Adipocyte (in vitro differentiated cells): ENCODE measurements around the gene TMEM200B.
A peak's percentile ranks its signal among the peaks of the same experiment; 100 is the strongest.
"Not testable (repeated sequence)": the region's sequence is repeated elsewhere in the genome, so short reads cannot be mapped to it uniquely, and the experiment has no call there.

Experiments
- DNase-seq: peaks from one replicate; pipeline ENCODE4 v3.0.0-alpha.2; 2015; ENCODE audit warnings: low read depth
- H3K27me3 ChIP-seq: replicated peaks from 2 replicates; pipeline ENCODE4 v1.7.0; 2013; ENCODE audit warnings: mild to moderate bottlenecking, low read length, moderate library complexity; ENCODE audit not compliant: control insufficient read depth, insufficient read depth
- H3K36me3 ChIP-seq: 2 replicates; pipeline ENCODE4 v1.7.0; 2013; ENCODE audit warnings: low read length, mild to moderate bottlenecking, moderate library complexity; ENCODE audit not compliant: control insufficient read depth, insufficient read depth, severe bottlenecking
- H3K4me1 ChIP-seq: 2 replicates; pipeline ENCODE4 v1.7.0; 2013; ENCODE audit warnings: mild to moderate bottlenecking, low read length, moderate library complexity; ENCODE audit not compliant: control insufficient read depth, insufficient read depth
- H3K4me3 ChIP-seq: 2 replicates; pipeline ENCODE4 v1.7.0; 2013; ENCODE audit warnings: mild to moderate bottlenecking, low read length, moderate library complexity
- H3K9ac ChIP-seq: 2 replicates; pipeline ENCODE4 v1.7.0; 2013; ENCODE audit warnings: mild to moderate bottlenecking, low read length, moderate library complexity
- H3K9me3 ChIP-seq: 2 replicates; pipeline ENCODE4 v1.7.0; 2013; ENCODE audit warnings: mild to moderate bottlenecking, low read length, moderate library complexity; ENCODE audit not compliant: control insufficient read depth

TMEM200B gene

DNA sequence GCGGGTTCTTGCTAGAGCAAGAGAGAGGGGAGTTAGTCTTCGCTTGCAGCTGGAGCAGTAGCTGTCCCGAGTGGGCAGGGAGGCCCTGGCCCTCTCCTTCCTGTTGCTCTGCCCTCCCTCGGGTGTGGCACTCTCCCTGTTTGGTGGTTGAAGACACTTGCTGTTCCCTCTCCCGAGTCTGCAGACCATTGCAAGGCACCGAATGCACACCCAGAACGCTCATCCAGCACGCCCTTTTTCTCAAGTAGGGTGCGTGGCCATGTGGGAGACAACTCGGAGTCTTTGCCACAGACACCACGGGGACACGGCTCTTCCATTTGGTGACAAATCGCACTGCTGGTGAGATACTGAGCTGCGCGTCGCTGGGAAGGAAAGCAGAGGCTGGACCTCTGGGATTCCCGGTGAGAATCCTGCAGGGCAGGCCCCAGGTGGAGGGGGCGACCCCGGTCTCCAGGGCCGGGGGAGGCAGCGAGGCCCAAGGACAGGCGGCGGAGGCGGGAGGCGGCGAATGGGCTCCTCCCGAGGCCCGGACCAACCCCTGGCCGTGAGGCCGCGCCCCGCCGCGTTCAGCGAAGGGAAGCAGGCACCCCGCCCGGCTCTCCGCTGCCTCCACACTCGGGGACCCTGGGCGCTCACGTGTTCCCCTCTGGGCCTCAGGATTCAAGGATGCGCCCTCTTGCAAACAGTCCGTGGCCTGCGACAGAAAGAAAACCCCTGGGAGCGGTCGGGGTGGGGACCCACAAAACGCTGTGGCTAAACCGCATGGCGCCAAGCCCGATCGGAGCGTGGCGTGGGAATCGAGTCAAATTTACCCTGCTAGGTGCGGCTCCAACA lies 10.4 kb upstream of the TMEM200B start:
- no peaks in the 10 kb centered on the region for H3K4me1 ChIP-seq
- H3K4me3 ChIP-seq: no peak overlapping the region
- H3K27me3 ChIP-seq: no peaks in the 10 kb centered on the region
- no peaks in the 10 kb centered on the region for H3K9me3 ChIP-seq
- DNase-seq: no peak
- H3K9ac ChIP-seq: no peak overlapping the region
- H3K36me3 ChIP-seq: no peaks in the 10 kb centered on the region

DNA sequence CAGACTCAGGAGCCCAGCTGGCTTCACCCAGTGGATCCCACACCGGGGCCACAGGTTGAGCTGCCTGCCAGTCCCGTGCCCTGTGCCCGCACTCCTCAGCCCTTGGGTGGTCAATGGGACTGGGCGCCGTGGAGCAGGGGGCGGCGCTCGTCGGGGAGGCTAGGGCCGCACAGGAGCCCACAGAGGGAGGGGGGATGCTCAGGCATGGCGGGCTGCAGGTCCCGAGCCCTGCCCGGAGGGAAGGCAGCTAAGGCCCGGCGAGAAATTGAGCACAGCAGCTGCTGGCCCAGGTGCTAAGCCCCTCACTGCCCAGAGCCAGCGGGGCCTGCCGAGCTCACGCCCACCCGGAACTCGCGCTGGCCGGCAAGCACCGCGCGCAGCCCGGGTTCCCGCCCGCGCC lies 7.4 kb upstream of the TMEM200B start:
- not testable (repeated sequence) for H3K36me3 ChIP-seq, H3K4me3 ChIP-seq, H3K9me3 ChIP-seq, H3K9ac ChIP-seq, H3K27me3 ChIP-seq, DNase-seq, H3K4me1 ChIP-seq

DNA sequence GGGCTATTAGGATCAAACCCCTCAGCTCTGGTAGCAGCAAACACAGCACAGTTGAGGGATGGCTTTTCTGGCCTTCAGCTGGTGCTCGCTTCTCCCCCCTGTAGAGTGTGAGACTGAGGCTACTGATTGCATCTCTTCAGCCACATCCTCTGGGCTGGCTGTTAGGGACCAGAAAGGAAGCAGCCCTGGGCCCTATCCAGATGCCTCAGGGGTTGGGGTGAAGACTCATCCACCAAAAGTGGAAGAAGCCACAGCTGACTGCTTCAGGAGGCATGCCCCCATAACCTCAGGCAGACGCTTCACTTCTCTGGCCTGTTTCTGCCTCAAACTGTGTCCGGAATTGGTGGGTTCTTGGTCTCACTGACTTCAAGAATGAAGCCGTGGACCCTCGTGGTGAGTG lies 6.2 kb upstream of the TMEM200B start:
- Histone ChIP-seq H3K9ac (no peak overlapping the region), H3K4me1 (peaks cover 2% of the 10 kb centered on the region), H3K4me3 (no peak overlapping the region), H3K27me3 (no peaks in the 10 kb centered on the region), H3K36me3 (no peaks in the 10 kb centered on the region), H3K9me3 (no peaks in the 10 kb centered on the region)
- no peak for DNase-seq

DNA sequence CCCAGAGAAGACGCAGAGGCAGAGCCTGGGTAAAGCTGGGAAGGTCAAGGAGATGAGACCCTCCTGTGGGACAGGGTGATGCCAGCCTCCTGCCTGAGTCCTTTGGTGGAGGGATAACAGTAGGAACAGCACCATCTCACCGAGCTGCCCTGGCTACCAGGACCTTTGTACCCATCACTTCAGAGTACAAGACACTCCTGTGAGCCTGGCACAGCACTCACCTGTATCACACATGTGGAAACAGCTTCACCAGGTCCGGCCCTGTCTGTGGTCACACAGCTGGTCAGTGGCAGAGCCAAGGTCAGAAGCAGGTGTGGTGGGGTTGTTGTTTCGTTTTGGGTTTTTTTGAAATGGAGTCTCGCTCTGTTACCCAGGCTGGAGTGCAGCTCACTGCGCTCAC lies 5.0 kb upstream of the TMEM200B start:
- Histone ChIP-seq H3K9me3 (no peaks in the 10 kb centered on the region), H3K36me3 (no peaks in the 10 kb centered on the region), H3K4me3 (no peak overlapping the region), H3K9ac (no peak overlapping the region), H3K4me1 (peaks cover 3% of the 10 kb centered on the region), H3K27me3 (no peaks in the 10 kb centered on the region)
- no peak for DNase-seq

DNA sequence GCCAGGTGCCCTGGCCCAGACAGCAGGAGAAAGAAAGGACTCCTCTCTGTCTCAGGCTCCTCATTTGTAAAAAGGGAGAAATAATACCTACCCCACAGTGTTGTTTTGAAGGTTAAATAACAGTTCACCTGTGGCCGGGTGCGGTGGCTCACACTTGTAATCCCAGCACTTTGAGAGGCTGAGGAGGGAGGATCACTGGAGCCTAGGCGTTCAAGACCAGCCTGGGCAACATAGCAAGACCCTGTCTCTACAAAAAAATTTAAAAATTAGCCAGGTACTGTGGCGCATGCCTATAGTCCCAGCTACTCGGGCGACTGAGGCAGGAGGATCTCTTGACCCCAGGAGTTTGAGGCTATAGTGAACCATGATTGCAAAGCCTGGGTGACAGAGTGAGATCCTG lies 2.5 kb upstream of the TMEM200B start:
- no peaks in the 10 kb centered on the region for H3K27me3 ChIP-seq
- H3K4me3 ChIP-seq: no peak overlapping the region
- no peaks in the 10 kb centered on the region for H3K36me3 ChIP-seq
- no peak for DNase-seq
- H3K4me1 ChIP-seq: peaks cover 9% of the 10 kb centered on the region
- no peak overlapping the region for H3K9ac ChIP-seq
- H3K9me3 ChIP-seq: no peaks in the 10 kb centered on the region

DNA sequence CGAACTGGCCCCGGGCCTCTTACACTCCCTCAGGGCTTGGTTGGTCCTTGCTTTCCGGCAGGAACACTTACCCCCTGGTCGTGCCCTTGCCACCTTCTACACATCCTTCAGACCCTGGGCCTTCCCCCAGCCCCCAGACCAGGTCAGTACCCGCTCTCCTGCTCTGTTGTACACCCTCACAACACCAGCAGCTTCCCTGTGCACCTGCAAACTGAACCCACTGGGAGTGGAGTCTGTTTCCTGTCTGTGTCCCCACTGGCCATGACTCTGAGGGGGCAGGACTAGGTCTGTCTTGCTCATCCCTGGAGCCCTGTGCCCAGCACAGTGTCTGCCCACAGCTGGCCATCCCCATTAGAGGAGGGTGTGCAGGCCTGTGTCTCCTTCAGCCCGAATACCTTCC lies 2.1 kb upstream of the TMEM200B start:
- Histone ChIP-seq H3K36me3 (no peaks in the 10 kb centered on the region), H3K4me1 (peaks cover 9% of the 10 kb centered on the region), H3K27me3 (no peaks in the 10 kb centered on the region), H3K4me3 (no peak overlapping the region), H3K9ac (no peak overlapping the region), H3K9me3 (no peaks in the 10 kb centered on the region)
- no peak for DNase-seq

DNA sequence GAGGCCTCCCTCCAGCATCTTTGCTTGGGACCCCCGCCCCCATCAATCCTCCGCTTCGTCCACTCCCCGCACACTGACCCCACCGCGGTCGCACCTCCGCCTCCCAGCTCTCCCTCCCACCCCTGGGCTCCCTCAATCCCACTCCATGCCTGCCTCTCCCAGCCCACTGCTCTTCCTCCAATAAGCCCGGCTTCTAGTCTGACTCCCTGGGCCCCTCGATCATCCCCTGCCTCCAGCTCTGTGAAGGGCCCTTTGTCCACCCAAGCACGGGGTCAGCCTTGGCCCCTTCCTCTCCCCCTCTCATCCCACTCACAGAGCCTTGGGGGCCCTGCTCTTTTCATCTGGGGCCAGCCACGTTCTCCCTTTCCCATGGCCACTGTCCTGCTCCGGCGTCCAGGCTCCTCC lies 1.5 kb upstream of the TMEM200B start:
- Histone ChIP-seq H3K4me3 (peak overlapping the region; percentile 87), H3K9me3 (no peaks in the 10 kb centered on the region), H3K4me1 (peaks cover 12% of the 10 kb centered on the region), H3K36me3 (no peaks in the 10 kb centered on the region), H3K27me3 (no peaks in the 10 kb centered on the region), H3K9ac (peak overlapping the region; percentile 91)
- DNase-seq: no peak

DNA sequence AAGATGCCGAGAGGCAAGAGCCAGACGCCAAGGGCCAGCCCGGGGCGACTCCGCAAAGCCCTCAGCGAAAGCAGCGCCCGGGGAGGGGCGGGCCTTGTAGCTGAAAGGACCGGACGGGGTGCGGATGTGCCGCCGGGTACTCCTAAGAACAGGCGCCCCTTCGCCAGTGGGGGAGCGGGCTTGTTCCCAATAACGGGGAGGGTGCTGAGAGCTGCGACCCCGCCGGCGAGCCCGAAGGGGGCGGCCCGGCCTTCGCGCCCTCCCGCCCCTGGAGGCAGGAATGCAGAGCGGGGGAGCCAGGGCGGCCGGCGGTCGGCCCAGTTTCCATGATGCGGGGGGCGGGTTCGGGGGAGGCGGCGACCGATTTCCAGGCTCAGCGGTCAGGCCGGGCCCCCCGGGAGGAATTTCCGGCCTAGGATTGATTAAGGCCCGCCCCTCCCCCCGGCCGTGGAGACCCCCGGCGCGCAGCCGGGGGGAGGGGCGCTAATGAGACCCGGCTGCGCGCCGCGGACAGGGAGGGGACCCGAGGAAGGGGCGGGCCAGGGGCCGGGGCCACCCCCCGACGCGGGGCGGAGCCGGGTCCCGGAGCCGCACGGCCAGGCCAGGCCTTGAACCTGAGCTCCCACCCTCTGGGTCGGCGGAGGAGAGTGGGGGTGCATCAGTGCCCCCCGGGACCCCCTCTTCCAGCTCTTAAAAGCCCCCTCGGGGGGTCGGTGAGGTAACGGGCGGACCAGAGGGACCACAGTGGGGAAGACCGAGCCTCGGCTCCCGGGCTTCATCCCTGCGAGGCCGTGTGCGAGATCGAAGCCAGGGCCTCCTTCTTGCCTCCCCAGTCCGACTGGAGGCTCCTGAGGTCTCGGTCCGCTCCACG lies 898 bp upstream of the TMEM200B start:
- peak overlapping the region; percentile 87 for H3K4me3 ChIP-seq
- no peaks in the 10 kb centered on the region for H3K36me3 ChIP-seq
- H3K9ac ChIP-seq: peak overlapping the region; percentile 91
- H3K9me3 ChIP-seq: no peaks in the 10 kb centered on the region
- peak; percentile 95 for DNase-seq
- peaks cover 18% of the 10 kb centered on the region for H3K4me1 ChIP-seq
- no peaks in the 10 kb centered on the region for H3K27me3 ChIP-seq

DNA sequence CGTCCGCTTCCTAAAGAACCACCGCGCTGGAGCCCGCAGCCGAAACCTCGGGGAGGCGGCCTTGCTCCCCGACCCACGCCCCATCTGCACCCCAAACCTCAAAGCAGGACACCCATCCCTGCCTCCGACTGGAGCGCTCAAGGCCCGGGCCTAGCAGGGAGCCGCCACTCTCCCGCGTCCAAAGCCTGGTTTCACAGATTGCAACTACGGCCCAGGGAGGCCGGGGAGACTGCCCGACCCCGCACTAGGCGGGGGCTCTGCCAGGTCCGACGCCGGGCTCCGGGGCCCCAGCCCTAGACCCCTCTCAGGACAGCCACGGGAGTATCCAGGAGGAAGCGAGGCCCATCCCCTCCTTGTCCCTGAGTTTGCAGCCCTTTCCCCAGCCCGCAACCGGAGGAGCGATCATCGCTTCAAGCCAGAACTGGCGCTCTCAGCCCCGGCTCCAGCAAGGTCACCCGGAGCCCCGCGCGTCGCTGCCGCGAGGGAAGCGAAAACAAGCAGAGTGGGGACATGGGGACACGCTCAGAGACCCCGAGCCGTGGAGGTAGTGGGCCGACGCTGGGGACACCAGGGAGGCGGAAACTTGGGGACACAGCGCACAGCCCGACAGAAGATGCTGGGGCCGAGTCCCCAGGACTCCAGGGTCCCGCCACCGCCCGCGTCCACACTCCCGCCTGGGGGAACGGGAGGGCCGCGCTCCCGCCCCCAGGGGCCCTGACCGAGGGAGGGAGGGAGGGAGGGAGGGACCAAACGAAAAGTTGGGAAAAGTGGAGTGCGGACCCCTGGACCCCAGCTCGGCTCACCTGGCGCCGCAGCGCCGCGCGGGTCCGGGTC lies 433 bp downstream of the TMEM200B start:
- peak overlapping the region; percentile 87 for H3K4me3 ChIP-seq
- H3K9ac ChIP-seq: peak overlapping the region; percentile 98
- H3K4me1 ChIP-seq: peaks cover 24% of the 10 kb centered on the region
- H3K9me3 ChIP-seq: no peaks in the 10 kb centered on the region
- no peaks in the 10 kb centered on the region for H3K27me3 ChIP-seq
- peak; percentile 68 for DNase-seq
- no peaks in the 10 kb centered on the region for H3K36me3 ChIP-seq

DNA sequence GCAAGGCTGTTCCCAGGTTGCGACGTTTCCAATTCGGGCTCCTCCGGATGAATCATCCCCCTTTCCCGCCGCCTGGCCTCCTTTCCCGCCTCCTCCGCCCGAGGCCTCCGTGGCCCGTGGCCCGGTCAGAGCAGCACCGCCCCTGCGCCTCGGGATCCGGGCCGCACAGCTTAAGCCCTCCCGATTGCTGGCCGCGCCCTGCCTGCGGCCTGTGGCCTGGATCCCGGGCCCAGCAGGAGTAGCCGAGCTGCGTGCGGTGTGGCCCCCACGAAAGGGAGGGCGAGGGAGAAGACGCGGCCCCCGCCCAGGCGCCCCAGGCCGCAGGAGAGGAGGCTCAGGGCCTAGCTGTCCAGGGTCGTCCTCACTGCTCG lies 1.0 kb downstream of the TMEM200B start:
- H3K36me3 ChIP-seq: no peaks in the 10 kb centered on the region
- peak overlapping the region; percentile 87 for H3K4me3 ChIP-seq
- peak; percentile 93 for DNase-seq
- peaks cover 24% of the 10 kb centered on the region for H3K4me1 ChIP-seq
- no peaks in the 10 kb centered on the region for H3K9me3 ChIP-seq
- peak overlapping the region; percentile 98 for H3K9ac ChIP-seq
- no peaks in the 10 kb centered on the region for H3K27me3 ChIP-seq
